Liver (tissue), 9 donors: ENCODE data around the gene OXCT1. TPM values are rescaled to one million over a fixed set of nuclear protein-coding genes. Genes with fewer than 3 reads are reported as not detected.

ENCODE experiments used
- DNase-seq: peaks from one replicate; pipeline ENCODE4 v3.0.0-alpha.2; 2017; ENCODE audit warnings: low spot score
- H3K27ac ChIP-seq, 2 donors: one replicate each; pipeline ENCODE4 v1.7.0; 2013; ENCODE audit warnings: inconsistent platforms in 2 of 2, low read length in 2 of 2, control low read depth in 1 of 2, low read depth in 1 of 2, mild to moderate bottlenecking in 1 of 2
- H3K27me3 ChIP-seq, 4 donors: one replicate each; pipeline versions ENCODE4 v1.6.1 to v1.7.0; 2013; ENCODE audit warnings: low read length in 3 of 4, inconsistent platforms in 1 of 4, mild to moderate bottlenecking in 1 of 4, moderate library complexity in 1 of 4; ENCODE audit not compliant: control insufficient read depth in 4 of 4, insufficient read depth in 4 of 4
- H3K36me3 ChIP-seq, 4 donors: one replicate each; pipeline versions ENCODE4 v1.6.1 to v1.7.0; 2013; ENCODE audit warnings: low read length in 3 of 4, mild to moderate bottlenecking in 3 of 4, low read depth in 1 of 4, moderate library complexity in 1 of 4; ENCODE audit not compliant: control insufficient read depth in 4 of 4, insufficient read depth in 3 of 4
- H3K4me1 ChIP-seq, 4 donors: one replicate each; pipeline versions ENCODE4 v1.6.1 to v1.7.0; 2013; ENCODE audit warnings: low read length in 3 of 4, mild to moderate bottlenecking in 3 of 4, moderate library complexity in 1 of 4; ENCODE audit not compliant: control insufficient read depth in 4 of 4, insufficient read depth in 4 of 4
- H3K4me3 ChIP-seq, 3 donors: one replicate each; pipeline versions ENCODE4 v1.6.1 to v1.7.0; 2013; ENCODE audit warnings: low read length in 3 of 3, control low read depth in 1 of 3, low read depth in 1 of 3, mild to moderate bottlenecking in 1 of 3
- H3K9ac ChIP-seq, 2 donors: one replicate each; pipeline ENCODE4 v1.7.0; 2013; ENCODE audit warnings: low read length in 2 of 2, mild to moderate bottlenecking in 2 of 2, moderate library complexity in 2 of 2, control low read depth in 1 of 2, low read depth in 1 of 2
- H3K9me3 ChIP-seq, 4 donors: one replicate each; pipeline versions ENCODE4 v1.6.1 to v1.7.0; 2013; ENCODE audit warnings: low read length in 3 of 4; ENCODE audit not compliant: control insufficient read depth in 4 of 4
- ATF3 ChIP-seq: IDR thresholded peaks from 2 replicates; pipeline ENCODE4 v1.6.1; 2016; ENCODE audit warnings: antibody characterized with exemption
- CTCF ChIP-seq: fragments of 150-350 bp; IDR thresholded peaks from 2 replicates; pipeline ENCODE4 v1.5.1; 2017; ENCODE audit warnings: improper control_type of control experiment, low read depth, low read length; ENCODE audit not compliant: missing input control
- EGR1 ChIP-seq, 2 donors: IDR thresholded peaks; 2 replicates each; pipeline ENCODE4 v1.6.1; 2016 to 2018; ENCODE audit warnings: antibody characterized with exemption in 2 of 2, low read depth in 2 of 2
- FOXA1 ChIP-seq: IDR thresholded peaks from 2 replicates; pipeline ENCODE4 v1.6.1; 2016; ENCODE audit warnings: antibody characterized with exemption
- FOXA2 ChIP-seq: IDR thresholded peaks from 2 replicates; pipeline ENCODE4 v1.6.1; 2016; ENCODE audit warnings: antibody characterized with exemption
- GABPA ChIP-seq, 2 donors: IDR thresholded peaks in 1 of 2; conservative IDR thresholded peaks in 1 of 2; 2 replicates each; pipeline ENCODE4 v1.6.1; 2016; ENCODE audit warnings: antibody characterized with exemption in 2 of 2, mild to moderate bottlenecking in 1 of 2, moderate library complexity in 1 of 2
- HNF4A ChIP-seq, 2 donors: conservative IDR thresholded peaks; 2 replicates each; pipeline ENCODE4 v1.6.1; 2016; ENCODE audit warnings: antibody characterized with exemption in 2 of 2, mild to moderate bottlenecking in 2 of 2
- HNF4G ChIP-seq: IDR thresholded peaks from 2 replicates; pipeline ENCODE4 v1.6.1; 2016; ENCODE audit warnings: antibody characterized with exemption
- JUND ChIP-seq, 2 donors: IDR thresholded peaks; 2 replicates each; pipeline ENCODE4 v1.6.1; 2016; ENCODE audit warnings: antibody characterized with exemption in 2 of 2
- MAX ChIP-seq: IDR thresholded peaks from 2 replicates; pipeline ENCODE4 v1.6.1; 2016; ENCODE audit warnings: antibody characterized with exemption
- NR2F2 ChIP-seq: IDR thresholded peaks from 2 replicates; pipeline ENCODE4 v1.6.1; 2016; ENCODE audit warnings: antibody characterized with exemption
- RAD21 ChIP-seq, 2 donors: IDR thresholded peaks; 2 replicates each; pipeline ENCODE4 v1.6.1; 2016; ENCODE audit warnings: antibody characterized with exemption in 2 of 2, mild to moderate bottlenecking in 2 of 2
- REST ChIP-seq: IDR thresholded peaks from 2 replicates; pipeline ENCODE4 v1.6.1; 2016; ENCODE audit warnings: antibody characterized with exemption, mild to moderate bottlenecking
- RXRA ChIP-seq, 2 donors: IDR thresholded peaks; 2 replicates each; pipeline ENCODE4 v1.6.1; 2017 to 2018; ENCODE audit warnings: antibody characterized with exemption in 2 of 2, mild to moderate bottlenecking in 1 of 2
- SP1 ChIP-seq: IDR thresholded peaks from 2 replicates; pipeline ENCODE4 v1.6.1; 2018; ENCODE audit warnings: antibody characterized with exemption, mild to moderate bottlenecking
- TAF1 ChIP-seq: conservative IDR thresholded peaks from 2 replicates; pipeline ENCODE4 v1.6.1; 2016; ENCODE audit warnings: antibody characterized with exemption, mild to moderate bottlenecking
- YY1 ChIP-seq: IDR thresholded peaks from 2 replicates; pipeline ENCODE4 v1.6.1; 2016; ENCODE audit warnings: antibody characterized with exemption, mild to moderate bottlenecking
- ZBTB33 ChIP-seq: IDR thresholded peaks from 2 replicates; pipeline ENCODE4 v1.6.1; 2016; ENCODE audit warnings: antibody characterized with exemption
- polyA plus RNA-seq, 2 donors: library from polyadenylated mRNA; stranded (reverse) in 1 of 2; unstranded in 1 of 2; fragments of 200-250 nt in 1 of 2; fragments of >200 nt in 1 of 2; fragmentation: Nextera tagmentation in 1 of 2; extraction: Ambion mirVana in 1 of 2; gene quantifications; one replicate each; pipeline versions ENCODE4 v1.2.1 to v1.2.3, GENCODE V29; 2013 to 2015
- total RNA-seq, 2 donors: library from RNA; depleted of rRNA; stranded (reverse); fragments of >200 nt; gene quantifications; one replicate each; pipeline ENCODE4 v1.2.3, GENCODE V29; 2014
- donor health status: healthy.
- donor health status: healthy.
- donor health status: healthy.
- donor health status: healthy.
- donor health status: healthy.

The OXCT1 gene
- total and polyA plus RNA-seq, 4 donors, result 0.72 to 10.7 (median 1.1) TPM

GRCh38 chr5:41863871-41864486 lies 6.2 kb downstream of the OXCT1 start:
- H3K4me1 ChIP-seq, result no peaks in the 10 kb centered on the region
- no peaks in the 10 kb centered on the region for H3K27me3 ChIP-seq
- no peaks in the 10 kb centered on the region for H3K9me3 ChIP-seq
- H3K9ac ChIP-seq, result no peak overlapping the region
- no peak for DNase-seq
- no peak overlapping the region for H3K4me3 ChIP-seq
- no peaks in the 10 kb centered on the region for H3K36me3 ChIP-seq
- TF ChIP-seq GABPA (IDR thresholded peaks at IDR 0.05 in 1 of 2, conservative IDR thresholded peaks at IDR 0.05 in 1 of 2) (no peak), ATF3 (no peak), REST (no peak), SP1 (no peak), FOXA2 (no peak), EGR1 (IDR thresholded peaks at IDR 0.05; ENCODE audit: low read depth in 2 of 2) (no peak), TAF1 (no peak), CTCF (no peak), HNF4A (conservative IDR thresholded peaks at IDR 0.05) (no peak), JUND (IDR thresholded peaks at IDR 0.05) (no peak), NR2F2 (no peak), ZBTB33 (no peak), HNF4G (no peak), MAX (no peak), YY1 (no peak), RAD21 (IDR thresholded peaks at IDR 0.05) (no peak), FOXA1 (no peak), RXRA (IDR thresholded peaks at IDR 0.05) (no peak)
- no peak overlapping the region for H3K27ac ChIP-seq
